GM06990 (cell line): ENCODE data around the gene DENND1A.

ENCODE experiments used
- DNase-seq: peaks from one replicate; pipeline ENCODE4 v3.0.0-alpha.2; 2011; ENCODE audit not compliant: insufficient read length; ENCODE audit errors: extremely low read depth
- H3K27me3 ChIP-seq: replicated peaks from 2 replicates; pipeline ENCODE4 v1.6.0; 2011; ENCODE audit warnings: low read length; ENCODE audit not compliant: control insufficient read depth, insufficient read depth
- H3K36me3 ChIP-seq: 2 replicates; pipeline ENCODE4 v1.5.1; 2011; ENCODE audit warnings: low read length; ENCODE audit not compliant: control insufficient read depth, insufficient read depth
- H3K4me3 ChIP-seq: replicated peaks from 2 replicates; pipeline ENCODE4 v1.5.1; 2011; ENCODE audit warnings: low read depth, mild to moderate bottlenecking, control low read depth, low read length
- CTCF ChIP-seq: IDR thresholded peaks from 2 replicates; pipeline ENCODE4 v1.5.1; 2011; ENCODE audit warnings: low read length, control low read depth, mild to moderate bottlenecking, inconsistent platforms; ENCODE audit not compliant: insufficient read depth, poor library complexity, severe bottlenecking

Gene DENND1A

DNA sequence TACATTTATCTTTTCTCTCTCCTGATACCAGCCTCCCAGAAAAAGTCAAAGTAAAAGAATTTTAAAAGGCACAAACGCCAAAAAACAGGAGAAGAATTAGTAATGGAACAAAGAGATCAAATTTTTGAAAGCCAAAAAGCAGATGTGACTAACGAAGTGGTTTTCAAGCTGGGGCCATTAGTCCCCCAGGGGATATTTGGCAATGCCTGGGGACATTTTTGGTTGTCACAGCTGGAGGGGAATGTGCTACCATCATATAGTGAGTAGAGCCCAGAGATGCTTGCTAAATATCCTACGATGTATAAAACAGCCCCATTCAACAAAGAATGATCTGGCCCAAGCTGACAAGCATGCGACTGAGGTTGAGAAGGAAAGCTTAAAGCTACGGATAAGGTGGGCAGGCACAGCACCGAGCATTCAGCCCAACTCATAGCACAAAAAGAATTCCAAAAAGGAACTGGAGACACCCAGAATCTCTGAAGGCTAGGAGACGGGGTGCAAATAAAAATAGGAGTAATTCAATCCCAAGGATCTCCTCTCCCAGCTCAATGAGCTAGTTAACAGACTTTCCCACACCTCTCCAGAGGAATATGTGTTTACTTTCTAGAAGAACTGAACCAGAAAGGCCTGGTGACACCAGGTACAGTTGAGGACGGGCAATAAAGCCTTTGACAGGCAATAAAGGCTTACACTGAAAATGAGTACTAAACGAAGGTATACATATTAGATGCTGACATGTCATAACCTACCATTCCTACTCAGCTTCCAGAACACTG, 269.0 kb downstream of the DENND1A start:
- Histone ChIP-seq H3K27me3 (no peaks in the 10 kb centered on the region), H3K36me3 (no peaks in the 10 kb centered on the region; the same call in 1 of the 2 replicates), H3K4me3 (no peak overlapping the region)
- TF ChIP-seq CTCF: no peak
- peak; percentile 39 for DNase-seq

DNA sequence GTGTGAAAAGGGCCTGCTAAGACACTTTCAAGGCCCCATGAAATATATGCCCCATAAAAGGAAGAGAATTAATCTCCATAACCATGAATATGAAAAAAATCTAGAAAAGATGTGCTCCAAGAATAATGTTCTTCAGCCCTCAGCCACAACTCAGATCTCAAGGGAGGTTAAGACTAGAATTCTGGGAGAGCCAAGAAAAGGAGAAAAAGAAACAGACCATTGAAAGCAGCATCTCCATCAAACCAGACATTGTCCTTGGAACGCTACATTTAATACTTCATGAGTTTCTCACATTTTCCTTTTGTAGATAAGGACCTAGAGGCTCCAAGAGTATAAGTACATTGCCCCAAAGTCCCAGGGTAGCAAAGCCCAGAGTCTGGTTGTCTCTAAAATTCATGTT, 270.6 kb downstream of the DENND1A start:
- no peak for TF ChIP-seq CTCF
- H3K27me3 ChIP-seq: no peaks in the 10 kb centered on the region
- DNase-seq: no peak
- H3K36me3 ChIP-seq: no peaks in the 10 kb centered on the region; the same call in 1 of the 2 replicates
- H3K4me3 ChIP-seq: no peak overlapping the region

DNA sequence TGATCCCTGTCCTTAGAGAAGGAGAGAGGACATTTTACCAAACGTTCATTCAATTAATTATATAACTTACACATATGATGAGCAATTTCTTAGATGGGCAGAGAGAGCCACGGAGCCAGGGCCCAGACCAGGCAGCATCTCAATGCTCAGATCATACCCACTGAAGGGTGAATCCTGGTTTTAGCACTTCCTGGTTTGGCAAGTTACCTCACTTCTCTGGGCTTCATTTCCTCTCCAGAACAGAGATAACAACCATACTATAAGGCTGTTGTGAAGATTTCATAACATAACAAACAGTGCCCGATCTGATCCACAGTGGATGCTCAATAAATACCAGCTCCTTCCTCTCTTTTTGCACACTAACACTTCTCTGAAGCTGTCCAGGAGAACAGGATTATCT, 271.1 kb downstream of the DENND1A start:
- DNase-seq: peak; percentile 62
- no peak for TF ChIP-seq CTCF
- H3K27me3 ChIP-seq: no peaks in the 10 kb centered on the region
- H3K4me3 ChIP-seq: no peak overlapping the region
- H3K36me3 ChIP-seq: no peaks in the 10 kb centered on the region; the same call in 1 of the 2 replicates

DNA sequence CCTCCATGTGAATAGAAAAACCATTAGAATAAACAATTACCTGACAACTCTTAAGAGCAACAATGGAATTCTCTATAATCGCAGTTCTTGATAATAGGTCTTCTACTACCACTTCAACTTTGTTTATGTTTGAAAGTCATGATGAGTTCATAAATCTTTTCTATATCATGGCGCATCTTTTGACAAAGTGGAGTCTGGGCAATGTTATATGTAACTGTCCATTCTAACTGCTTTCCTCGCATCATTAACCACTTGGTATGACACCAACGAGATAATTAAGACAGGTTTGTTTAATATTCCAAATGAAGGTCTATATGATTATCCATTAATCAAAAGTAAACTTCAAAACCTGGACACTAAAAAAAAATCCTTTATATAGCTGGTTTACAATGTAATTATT, 272.0 kb downstream of the DENND1A start:
- Histone ChIP-seq H3K36me3 (no peaks in the 10 kb centered on the region; the same call in 1 of the 2 replicates), H3K4me3 (no peak overlapping the region), H3K27me3 (no peaks in the 10 kb centered on the region)
- no peak for DNase-seq
- TF ChIP-seq CTCF: no peak

DNA sequence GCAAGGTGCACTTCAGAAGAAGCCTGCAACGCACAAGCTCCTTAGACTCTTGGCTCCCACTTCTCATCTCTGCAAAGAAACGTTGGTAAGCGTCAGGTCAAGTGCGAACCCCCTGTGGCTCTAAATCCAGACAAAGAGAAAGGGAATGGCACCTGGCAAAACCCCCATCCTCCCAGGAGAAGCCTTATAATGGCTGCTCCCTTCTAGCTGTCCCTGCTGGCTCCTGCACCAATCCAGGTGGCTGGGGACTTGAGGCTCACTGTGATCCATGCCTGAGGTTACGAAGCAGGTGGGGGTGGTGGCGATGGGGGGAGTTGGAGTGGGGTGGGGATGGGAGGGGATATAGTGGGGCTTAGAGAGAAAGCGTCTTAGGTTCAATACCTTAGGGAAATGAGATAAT, 272.8 kb downstream of the DENND1A start:
- Histone ChIP-seq H3K4me3 (no peak overlapping the region), H3K27me3 (no peaks in the 10 kb centered on the region), H3K36me3 (no peaks in the 10 kb centered on the region; the same call in none of the 2 replicates)
- no peak for DNase-seq
- TF ChIP-seq CTCF: no peak
